Cortex of kidney (tissue), 1 donor: ENCODE data around the gene EFCAB13.
"Not testable (repeated sequence)": the region's sequence is repeated elsewhere in the genome, so short reads cannot be mapped to it uniquely, and the experiment has no call there.

ENCODE experiments used
- DNase-seq: peaks from one replicate; lab custom pipeline; 2025; lab: John Stamatoyannopoulos, UW

Gene EFCAB13

DNA sequence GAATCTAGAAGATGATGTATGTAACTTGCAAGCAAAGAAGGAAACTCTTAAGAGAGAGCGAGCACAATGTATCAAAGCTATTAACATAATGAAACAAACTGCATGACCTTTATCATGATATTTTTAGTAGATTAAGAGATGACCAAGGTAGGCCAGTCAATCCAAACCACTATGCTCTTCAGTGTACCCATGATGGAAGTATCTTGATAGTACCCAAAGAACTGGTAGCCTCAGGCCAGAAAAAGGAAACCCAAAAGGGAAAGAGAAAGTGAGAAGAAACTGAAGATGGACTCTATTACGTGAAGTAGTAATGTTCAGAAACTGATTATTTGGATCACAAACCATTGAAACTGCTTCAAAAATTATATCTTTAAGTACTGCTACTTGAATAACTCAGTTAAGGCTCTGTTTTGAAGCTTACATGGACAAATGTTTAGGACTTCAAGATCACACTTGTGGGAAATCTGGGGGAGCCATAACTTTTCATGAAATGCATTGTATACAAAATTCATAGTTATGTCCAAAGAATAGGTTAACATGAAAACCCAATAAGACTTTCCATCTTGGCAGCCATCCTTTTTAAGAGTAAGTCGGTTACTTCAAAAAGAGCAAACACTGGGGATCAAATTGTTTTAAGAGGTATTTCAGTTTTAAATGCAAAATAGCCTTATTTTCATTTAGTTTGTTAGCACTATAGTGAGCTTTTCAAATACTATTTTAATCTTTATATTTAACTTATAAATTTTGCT lies 102.3 kb downstream of the EFCAB13 start:
- DNase-seq, result not testable (repeated sequence)

- DNase-seq, result no peak
Measured at GRCh38 chr17:47427985-47428384, 104.2 kb downstream of the EFCAB13 start.

DNA sequence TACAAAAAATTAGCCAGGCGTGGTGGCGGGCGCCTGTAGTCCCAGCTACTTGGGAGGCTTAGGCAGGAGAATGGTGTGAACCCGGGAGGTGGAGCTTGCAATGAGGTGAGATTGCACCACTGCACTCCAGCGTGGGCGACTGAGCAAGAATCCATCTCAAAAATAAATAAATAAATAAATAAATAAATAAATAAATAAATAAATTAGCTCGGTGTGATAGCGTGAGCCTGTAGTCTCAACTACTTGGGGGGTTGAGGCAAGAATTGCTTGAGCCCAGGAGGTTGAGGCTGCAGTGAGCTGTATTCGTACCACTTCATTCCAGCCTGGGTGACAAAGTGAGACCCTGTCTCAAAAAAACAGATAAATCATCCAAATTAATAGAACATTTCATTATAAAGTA lies 108.5 kb downstream of the EFCAB13 start:
- not testable (repeated sequence) for DNase-seq

DNA sequence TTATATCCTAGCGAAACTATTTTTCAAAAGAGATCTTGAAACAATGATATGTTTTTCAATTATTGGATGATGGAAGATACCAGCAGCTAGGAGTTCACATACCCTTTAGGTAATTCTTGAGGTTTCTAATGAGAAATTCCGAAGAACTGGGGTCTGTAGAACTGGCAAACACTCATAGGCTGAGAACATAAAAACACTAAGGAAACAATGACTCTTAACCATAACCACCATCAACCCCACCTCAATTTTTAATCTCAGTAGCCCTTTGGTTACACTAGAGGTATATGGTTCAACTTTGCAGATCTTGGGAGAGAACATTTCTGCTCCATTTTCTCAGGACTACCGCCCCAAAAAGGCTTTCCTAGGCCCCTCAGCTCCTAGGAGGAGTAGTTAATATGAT lies 141.4 kb downstream of the EFCAB13 start:
- DNase-seq, result no peak

DNA sequence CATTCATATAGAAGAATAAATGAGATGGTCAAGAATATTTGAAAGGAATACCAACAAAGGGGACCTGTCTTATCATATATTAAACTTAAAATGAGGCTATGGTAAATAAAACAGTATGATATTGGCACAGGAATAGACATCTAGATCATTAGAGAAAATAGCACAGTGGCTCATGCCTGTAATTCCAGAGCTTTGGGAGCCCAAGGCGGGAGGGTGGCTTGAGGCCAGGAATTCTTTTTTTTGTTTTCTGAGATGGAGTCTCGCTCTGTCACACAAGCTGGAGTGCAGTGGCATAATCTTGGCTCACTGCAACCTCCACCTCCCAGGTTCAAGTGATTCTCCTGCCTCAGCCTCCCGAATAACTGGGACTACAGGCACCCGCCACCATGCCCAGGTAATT lies 143.2 kb downstream of the EFCAB13 start:
- not testable (repeated sequence) for DNase-seq

DNA sequence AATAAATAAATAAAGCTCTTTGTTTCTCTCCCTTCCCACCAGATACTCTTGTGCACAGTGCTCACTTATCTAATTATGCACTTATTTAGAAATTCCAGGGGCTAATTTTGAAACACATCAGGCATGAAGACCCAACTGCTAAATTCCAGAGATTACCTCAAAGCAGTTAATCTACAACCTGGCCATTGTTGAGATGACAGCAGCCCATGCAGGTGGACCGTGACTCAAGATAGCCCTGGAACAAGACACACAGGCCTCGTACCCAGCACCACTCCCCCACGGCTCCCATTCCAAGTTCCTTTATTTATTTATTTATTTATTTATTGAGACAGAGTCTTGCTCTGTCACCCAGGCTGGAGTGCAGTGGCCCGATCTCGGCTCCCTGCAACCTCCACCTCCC lies 147.1 kb downstream of the EFCAB13 start:
- no peak for DNase-seq

DNA sequence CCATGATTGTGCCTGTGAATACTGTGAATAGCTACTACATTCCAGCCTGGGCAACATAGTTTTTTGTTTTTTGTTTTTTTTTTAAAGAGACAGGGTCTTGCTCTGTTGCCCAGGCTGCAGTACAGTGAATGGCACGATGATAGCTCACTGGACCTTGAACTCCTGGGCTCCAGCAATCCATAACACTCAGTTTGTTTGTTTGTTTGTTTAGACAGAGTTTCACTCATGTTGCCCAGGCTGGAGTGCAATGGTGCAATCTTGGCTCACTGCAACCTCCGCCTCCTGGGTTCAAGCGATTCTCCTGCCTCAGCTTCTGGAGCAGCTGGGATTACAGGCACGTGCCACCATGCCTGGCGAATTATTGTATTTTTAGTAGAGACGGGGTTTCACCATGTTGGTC lies 148.3 kb downstream of the EFCAB13 start:
- not testable (repeated sequence) for DNase-seq
